AG04450 (cell line): ENCODE measurements around the gene ABHD15. TPM values are rescaled to one million over a fixed set of nuclear protein-coding genes. Genes with fewer than 3 reads are reported as not detected.

Experiments
- CTCF ChIA-PET: fragments of 300-600, 350-600 bp; formaldehyde crosslinking; extraction: SDS; loops from one replicate; lab custom pipeline; 2022; ENCODE audit warnings: antibody characterized with exemption, inconsistent platforms; lab: Charles Lee
- POLR2A ChIA-PET: fragments of 350-600 bp; formaldehyde crosslinking; extraction: SDS; loops from one replicate; lab custom pipeline; 2021; ENCODE audit warnings: antibody characterized with exemption, inconsistent platforms; lab: Yijun Ruan, JAX
- DNase-seq: peaks from one replicate; pipeline ENCODE4 v3.0.0-alpha.2; 2011; ENCODE audit warnings: low read depth, low spot score
- H3K27ac ChIP-seq: one replicate; pipeline ENCODE4 v1.5.1; 2012; ENCODE audit warnings: low read depth, low read length, control low read depth
- H3K27me3 ChIP-seq: one replicate; pipeline ENCODE4 v1.6.0; 2012; ENCODE audit warnings: low read length; ENCODE audit not compliant: control insufficient read depth, insufficient read depth
- H3K4me3 ChIP-seq: 2 replicates; pipeline ENCODE4 v1.5.1; 2011; ENCODE audit warnings: mild to moderate bottlenecking, low read depth, low read length, control low read depth
- H3K9me3 ChIP-seq: 2 replicates; pipeline ENCODE4 v1.5.1; 2012; ENCODE audit warnings: low read length; ENCODE audit not compliant: control insufficient read depth, insufficient read depth
- polyA plus RNA-seq: library from polyadenylated mRNA; depleted of rRNA; stranded (reverse); fragments of >200 nt; gene quantifications from 2 replicates; pipeline ENCODE4 v1.2.3, GENCODE V29; 2011
- TF ChIP-seq, protein P1 (sequence below): IDR thresholded peaks from 2 replicates; pipeline ENCODE4 v1.5.1; 2011; ENCODE audit warnings: low read depth, low read length, control low read depth, inconsistent platforms

Gene ABHD15
- polyA plus RNA-seq, 1 experiment: 5.4 TPM

DNA sequence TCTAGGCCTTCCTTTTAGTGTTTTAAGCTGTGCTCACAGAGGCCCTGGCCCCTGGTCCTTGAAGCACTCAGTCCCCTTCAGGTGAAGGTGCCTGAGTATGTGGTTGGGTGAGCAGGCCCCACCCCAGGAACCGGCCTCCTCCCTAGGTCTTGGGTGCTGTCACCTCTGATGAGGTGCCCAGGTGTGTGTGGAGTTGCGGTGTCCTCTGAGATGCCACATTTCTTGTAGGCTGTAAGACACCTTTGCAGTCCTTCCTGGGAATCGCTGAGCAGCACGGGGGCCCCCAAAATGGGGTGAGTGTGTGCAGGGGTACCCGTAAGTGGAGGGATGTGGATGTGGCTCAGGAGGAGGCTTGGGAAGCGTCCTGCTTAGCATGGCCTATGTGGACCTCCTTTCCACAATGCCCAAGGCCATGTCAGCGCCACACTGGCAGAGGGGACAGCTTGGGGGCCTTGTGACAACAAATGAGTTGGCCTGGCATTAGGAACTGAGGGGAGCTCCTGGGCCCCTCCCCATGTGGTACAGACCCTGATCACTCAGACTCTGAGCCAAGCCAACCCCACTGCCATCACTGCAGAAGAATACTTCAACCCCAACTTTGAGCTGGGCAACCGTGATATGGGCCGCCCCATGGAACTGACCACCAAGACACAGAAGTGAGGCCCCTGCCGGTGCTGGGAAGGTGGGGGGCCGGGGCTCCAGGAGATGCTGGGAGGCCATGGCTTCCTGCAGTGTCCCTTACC is 44.7 kb upstream of the ABHD15 start:
- DNase-seq: no peak
- H3K9me3 ChIP-seq: peaks cover 9% of the 10 kb centered on the region; the same call in 1 of the 2 replicates
- CTCF ChIA-PET: no interaction called here
- no peaks in the 10 kb centered on the region for H3K27me3 ChIP-seq
- POLR2A ChIA-PET: no interaction called here
- no peak overlapping the region for H3K27ac ChIP-seq
- no peak overlapping the region for H3K4me3 ChIP-seq
- TF ChIP-seq, protein P1, sequence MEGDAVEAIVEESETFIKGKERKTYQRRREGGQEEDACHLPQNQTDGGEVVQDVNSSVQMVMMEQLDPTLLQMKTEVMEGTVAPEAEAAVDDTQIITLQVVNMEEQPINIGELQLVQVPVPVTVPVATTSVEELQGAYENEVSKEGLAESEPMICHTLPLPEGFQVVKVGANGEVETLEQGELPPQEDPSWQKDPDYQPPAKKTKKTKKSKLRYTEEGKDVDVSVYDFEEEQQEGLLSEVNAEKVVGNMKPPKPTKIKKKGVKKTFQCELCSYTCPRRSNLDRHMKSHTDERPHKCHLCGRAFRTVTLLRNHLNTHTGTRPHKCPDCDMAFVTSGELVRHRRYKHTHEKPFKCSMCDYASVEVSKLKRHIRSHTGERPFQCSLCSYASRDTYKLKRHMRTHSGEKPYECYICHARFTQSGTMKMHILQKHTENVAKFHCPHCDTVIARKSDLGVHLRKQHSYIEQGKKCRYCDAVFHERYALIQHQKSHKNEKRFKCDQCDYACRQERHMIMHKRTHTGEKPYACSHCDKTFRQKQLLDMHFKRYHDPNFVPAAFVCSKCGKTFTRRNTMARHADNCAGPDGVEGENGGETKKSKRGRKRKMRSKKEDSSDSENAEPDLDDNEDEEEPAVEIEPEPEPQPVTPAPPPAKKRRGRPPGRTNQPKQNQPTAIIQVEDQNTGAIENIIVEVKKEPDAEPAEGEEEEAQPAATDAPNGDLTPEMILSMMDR: no peak

DNA sequence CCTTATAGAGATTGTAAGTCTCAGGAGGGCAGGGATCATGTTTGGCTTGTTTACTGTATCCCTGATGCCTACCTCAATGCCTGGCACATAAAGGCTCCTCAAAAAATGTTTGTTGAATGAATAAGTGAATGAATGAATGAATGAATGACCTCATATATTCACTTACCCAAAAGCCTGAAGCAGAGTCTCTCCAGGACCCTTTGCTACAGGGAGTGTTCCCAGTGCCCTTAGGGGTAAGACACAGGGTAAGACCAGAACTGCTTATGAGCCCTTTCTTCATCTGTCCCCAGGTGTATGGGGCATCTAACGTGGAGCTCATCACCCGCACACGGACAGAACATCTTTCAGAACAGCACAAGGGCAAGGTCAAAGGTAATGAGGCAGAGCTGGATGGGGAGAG is 43.6 kb upstream of the ABHD15 start:
- ChIA-PET CTCF (no interaction called here), POLR2A (no interaction called here)
- no peak overlapping the region for H3K27ac ChIP-seq
- H3K4me3 ChIP-seq: no peak overlapping the region
- TF ChIP-seq, protein P1: no peak
- H3K27me3 ChIP-seq: no peaks in the 10 kb centered on the region
- no peak for DNase-seq
- peaks cover 9% of the 10 kb centered on the region; the same call in 1 of the 2 replicates for H3K9me3 ChIP-seq

DNA sequence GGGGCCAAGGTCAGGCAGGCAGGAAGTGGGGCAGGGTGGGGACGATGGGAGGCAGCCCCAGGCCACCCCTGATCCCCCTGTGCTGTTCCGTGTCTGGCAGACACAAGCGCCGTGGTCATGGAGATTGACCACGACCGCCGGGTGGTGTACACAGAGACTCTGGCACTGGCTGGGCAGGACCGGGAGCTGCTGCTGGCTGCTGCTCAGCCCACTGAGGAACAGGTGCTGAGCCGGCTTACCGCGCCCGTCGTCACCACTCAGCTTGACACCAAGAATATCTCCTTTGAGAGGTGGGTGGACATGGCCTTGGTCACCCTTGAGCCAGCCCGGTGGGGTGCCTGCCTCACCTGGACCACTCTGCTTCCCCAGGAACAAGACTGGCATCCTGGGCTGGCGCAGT is 42.1 kb upstream of the ABHD15 start:
- CTCF ChIA-PET: interaction anchor here (1.5 kb wide), 1 partner anchor 9 kb away, joined by 6 read pairs; no protein-coding TSS in a partner anchor

DNA sequence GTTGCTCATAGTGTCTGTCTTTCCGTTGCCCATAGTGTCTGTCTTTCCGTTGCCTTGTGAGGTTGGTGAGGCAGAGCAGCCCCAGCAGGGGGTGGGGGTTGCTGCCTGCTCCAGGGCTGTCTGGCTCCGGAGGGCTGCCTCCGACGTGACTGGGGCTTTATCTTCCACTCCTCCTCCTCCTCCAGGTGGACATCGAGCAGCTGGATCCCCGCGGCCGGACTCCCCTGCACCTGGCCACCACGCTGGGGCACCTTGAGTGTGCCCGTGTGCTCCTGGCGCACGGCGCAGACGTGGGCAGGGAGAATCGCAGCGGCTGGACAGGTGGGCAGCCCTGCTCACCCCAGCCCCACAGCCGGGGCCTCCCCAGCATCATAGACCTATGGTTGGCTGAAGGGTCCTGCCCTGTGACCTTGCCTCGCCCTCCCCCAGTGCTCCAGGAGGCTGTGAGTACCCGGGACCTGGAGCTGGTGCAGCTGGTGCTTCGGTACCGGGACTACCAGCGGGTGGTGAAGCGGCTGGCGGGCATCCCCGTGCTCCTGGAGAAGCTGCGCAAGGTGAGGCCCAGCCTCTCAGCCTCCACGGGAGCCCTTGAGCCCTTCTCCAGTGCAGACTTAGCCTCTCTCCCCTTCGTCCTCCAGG is 40.8 kb upstream of the ABHD15 start:
- CTCF ChIA-PET: interaction anchor here (0.7 to 1.2 kb wide), 2 partner anchors 10 to 17 kb away, joined by 4 read pairs; no protein-coding TSS in a partner anchor
- TF ChIP-seq, protein P1: no peak
- DNase-seq: no peak
- H3K9me3 ChIP-seq: peaks cover 5% of the 10 kb centered on the region; the same call in 1 of the 2 replicates
- POLR2A ChIA-PET: no interaction called here
- H3K27ac ChIP-seq: peak overlapping the region; percentile 21
- H3K4me3 ChIP-seq: no peak overlapping the region
- no peaks in the 10 kb centered on the region for H3K27me3 ChIP-seq

More for the DNA sequence above, 42.1 kb upstream of the ABHD15 start:
- peaks cover 9% of the 10 kb centered on the region; the same call in 1 of the 2 replicates for H3K9me3 ChIP-seq
- H3K27ac ChIP-seq: no peak overlapping the region
- no peak overlapping the region for H3K4me3 ChIP-seq
- no peak for DNase-seq
- no peaks in the 10 kb centered on the region for H3K27me3 ChIP-seq
- TF ChIP-seq, protein P1: no peak
- POLR2A ChIA-PET: no interaction called here
